ENCODE results near the gene POLR1E. TPM values are rescaled to one million over a fixed set of nuclear protein-coding genes. Genes with fewer than 3 reads are reported as not detected.

POLR1E gene
- total RNA-seq, 1 donor from 2014 or later = 14.8 TPM

- DNase-seq (ENCODE audit: extremely low read depth, low read depth, low spot score) = no peak
Measured at GRCh38 chr9:37531699-37532098, 46.0 kb downstream of the POLR1E start.

GRCh38 chr9:37534412-37534811, 48.7 kb downstream of the POLR1E start:
- no peak for DNase-seq (ENCODE audit: extremely low read depth, low read depth, low spot score)

GRCh38 chr9:37534901-37535300, 49.2 kb downstream of the POLR1E start:
- DNase-seq (ENCODE audit: extremely low read depth, low read depth, low spot score) = no peak

- no peak for DNase-seq (ENCODE audit: extremely low read depth, low read depth, low spot score)
Measured at GRCh38 chr9:37538099-37538498, 52.4 kb downstream of the POLR1E start.

GRCh38 chr9:37539634-37540033, 53.9 kb downstream of the POLR1E start:
- DNase-seq (ENCODE audit: extremely low read depth, low read depth, low spot score) = no peak

- no peak for DNase-seq (ENCODE audit: extremely low read depth, low read depth, low spot score)
Measured at GRCh38 chr9:37540634-37541033, 54.9 kb downstream of the POLR1E start.

GRCh38 chr9:37541465-37541864, 55.7 kb downstream of the POLR1E start:
- no peak for DNase-seq (ENCODE audit: extremely low read depth, low read depth, low spot score)

- no peak for DNase-seq (ENCODE audit: extremely low read depth, low read depth, low spot score)
Measured at GRCh38 chr9:37542488-37542887, 56.7 kb downstream of the POLR1E start.

- no peak for DNase-seq (ENCODE audit: extremely low read depth, low read depth, low spot score)
Measured at GRCh38 chr9:37542895-37543294, 57.1 kb downstream of the POLR1E start.

GRCh38 chr9:37543468-37543867, 57.7 kb downstream of the POLR1E start:
- no peak for DNase-seq (ENCODE audit: extremely low read depth, low read depth, low spot score)

GRCh38 chr9:37547328-37547878, 61.7 kb downstream of the POLR1E start:
- no peak for DNase-seq (ENCODE audit: extremely low read depth, low read depth, low spot score)

GRCh38 chr9:37549527-37549926, 63.8 kb downstream of the POLR1E start:
- DNase-seq (ENCODE audit: extremely low read depth, low read depth, low spot score) = no peak

- DNase-seq (ENCODE audit: extremely low read depth, low read depth, low spot score) = no peak
Measured at GRCh38 chr9:37550781-37551180, 65.0 kb downstream of the POLR1E start.

GRCh38 chr9:37551468-37551867, 65.7 kb downstream of the POLR1E start:
- no peak for DNase-seq (ENCODE audit: extremely low read depth, low read depth, low spot score)

- no peak for DNase-seq (ENCODE audit: extremely low read depth, low read depth, low spot score)
Measured at GRCh38 chr9:37551888-37552287, 66.1 kb downstream of the POLR1E start.

Other genes with a start within 250 kb of the POLR1E start
- gene GRHPR, start 63.3 kb upstream of the POLR1E start, total RNA-seq = 178 and 212 TPM in 2 replicates
- gene ZBTB5, start 20.5 kb upstream of the POLR1E start, total RNA-seq = 6.7 and 12.7 TPM in 2 replicates
- 14.1 and 16.0 TPM in 2 replicates for gene FBXO10, start 90.4 kb downstream of the POLR1E start, total RNA-seq
- 86.5 and 131 TPM in 2 replicates for gene TOMM5, start 106.6 kb downstream of the POLR1E start, total RNA-seq
- gene FRMPD1, start 165.0 kb downstream of the POLR1E start, total RNA-seq = not detected in 2 replicates

Data from glomerular endothelial cell (primary cell).